Panc1 (cell line): Measurements from ENCODE around the gene CCBE1.

Experiments used
- POLR2AphosphoS5 ChIP-seq: IDR thresholded peaks from 2 replicates; pipeline ENCODE4 v1.6.1; 2012; ENCODE audit warnings: mild to moderate bottlenecking, low read depth, low read length, moderate library complexity
- REST ChIP-seq, 2 experiments: IDR thresholded peaks; 2 replicates each; pipeline ENCODE4 v1.6.1; 2011 to 2012; ENCODE audit warnings: low read depth in 2 of 2, control low read depth in 1 of 2, low read length in 1 of 2, mild to moderate bottlenecking in 1 of 2, moderate library complexity in 1 of 2; ENCODE audit not compliant: insufficient read depth in 1 of 2
- SIN3A ChIP-seq: IDR thresholded peaks from 2 replicates; pipeline ENCODE4 v1.6.1; 2012; ENCODE audit warnings: low read depth, mild to moderate bottlenecking, low read length, moderate library complexity, borderline replicate concordance; ENCODE audit not compliant: insufficient read depth
- TCF7L2 ChIP-seq: IDR thresholded peaks from 2 replicates; pipeline ENCODE4 v1.6.1; 2011; ENCODE audit warnings: mild to moderate bottlenecking, low read depth, low read length, inconsistent platforms
- TF ChIP-seq, protein P1 (sequence below): fragments of 450-650 bp; IDR thresholded peaks from 2 replicates; pipeline ENCODE4 v1.5.1; 2017; ENCODE audit warnings: mild to moderate bottlenecking

- TF ChIP-seq, protein P1, sequence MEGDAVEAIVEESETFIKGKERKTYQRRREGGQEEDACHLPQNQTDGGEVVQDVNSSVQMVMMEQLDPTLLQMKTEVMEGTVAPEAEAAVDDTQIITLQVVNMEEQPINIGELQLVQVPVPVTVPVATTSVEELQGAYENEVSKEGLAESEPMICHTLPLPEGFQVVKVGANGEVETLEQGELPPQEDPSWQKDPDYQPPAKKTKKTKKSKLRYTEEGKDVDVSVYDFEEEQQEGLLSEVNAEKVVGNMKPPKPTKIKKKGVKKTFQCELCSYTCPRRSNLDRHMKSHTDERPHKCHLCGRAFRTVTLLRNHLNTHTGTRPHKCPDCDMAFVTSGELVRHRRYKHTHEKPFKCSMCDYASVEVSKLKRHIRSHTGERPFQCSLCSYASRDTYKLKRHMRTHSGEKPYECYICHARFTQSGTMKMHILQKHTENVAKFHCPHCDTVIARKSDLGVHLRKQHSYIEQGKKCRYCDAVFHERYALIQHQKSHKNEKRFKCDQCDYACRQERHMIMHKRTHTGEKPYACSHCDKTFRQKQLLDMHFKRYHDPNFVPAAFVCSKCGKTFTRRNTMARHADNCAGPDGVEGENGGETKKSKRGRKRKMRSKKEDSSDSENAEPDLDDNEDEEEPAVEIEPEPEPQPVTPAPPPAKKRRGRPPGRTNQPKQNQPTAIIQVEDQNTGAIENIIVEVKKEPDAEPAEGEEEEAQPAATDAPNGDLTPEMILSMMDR: no peak
- TF ChIP-seq SIN3A (no peak), POLR2AphosphoS5 (no peak), TCF7L2 (no peak), REST (IDR thresholded peaks at IDR 0.05; ENCODE audit: insufficient read depth in 1 of 2, low read depth in 2 of 2, low read length in 1 of 2) (no peak)
Observed at GRCh38 chr18:59546188-59546587, 151.0 kb downstream of the CCBE1 start.
